IgD-negative memory B cell (primary cell): ENCODE measurements around the gene PLEKHM3. TPM values are rescaled to one million over a fixed set of nuclear protein-coding genes. Genes with fewer than 3 reads are reported as not detected.
A peak's percentile ranks its signal among the peaks of the same experiment; 100 is the strongest.

Experiments
- H3K27ac Mint-ChIP-seq, 3 donors: one replicate each; pipeline ENCODE4 v1.8.0; 2020 to 2022; ENCODE audit warnings: mild to moderate bottlenecking in 3 of 3, mixed read lengths in 3 of 3, moderate library complexity in 1 of 3
- H3K27me3 Mint-ChIP-seq: one replicate; pipeline ENCODE4 v1.8.0; 2021; ENCODE audit warnings: mixed read lengths
- H3K36me3 Mint-ChIP-seq: one replicate; pipeline ENCODE4 v1.8.0; 2020; ENCODE audit warnings: mild to moderate bottlenecking, mixed read lengths
- H3K4me1 Mint-ChIP-seq, 3 donors: one replicate each; pipeline ENCODE4 v1.8.0; 2020 to 2022; ENCODE audit warnings: mixed read lengths in 3 of 3, mild to moderate bottlenecking in 1 of 3
- H3K4me3 Mint-ChIP-seq, 4 donors: one replicate each; pipeline ENCODE4 v1.8.0; 2020 to 2022; ENCODE audit warnings: mild to moderate bottlenecking in 4 of 4, mixed read lengths in 4 of 4, moderate library complexity in 3 of 4
- H3K9me3 Mint-ChIP-seq, 3 donors: one replicate each; pipeline ENCODE4 v1.8.0; 2020 to 2021; ENCODE audit warnings: mixed read lengths in 3 of 3, mild to moderate bottlenecking in 1 of 3
- polyA plus RNA-seq: library from polyadenylated mRNA; unstranded; fragments of 300-500 nt; fragmentation: Illumina TruSeq; gene quantifications from one replicate; pipeline ENCODE4 v1.2.3, GENCODE V29; 2021

The PLEKHM3 gene
- polyA plus RNA-seq, 1 donor from 2014 or later: 2.5 TPM

DNA sequence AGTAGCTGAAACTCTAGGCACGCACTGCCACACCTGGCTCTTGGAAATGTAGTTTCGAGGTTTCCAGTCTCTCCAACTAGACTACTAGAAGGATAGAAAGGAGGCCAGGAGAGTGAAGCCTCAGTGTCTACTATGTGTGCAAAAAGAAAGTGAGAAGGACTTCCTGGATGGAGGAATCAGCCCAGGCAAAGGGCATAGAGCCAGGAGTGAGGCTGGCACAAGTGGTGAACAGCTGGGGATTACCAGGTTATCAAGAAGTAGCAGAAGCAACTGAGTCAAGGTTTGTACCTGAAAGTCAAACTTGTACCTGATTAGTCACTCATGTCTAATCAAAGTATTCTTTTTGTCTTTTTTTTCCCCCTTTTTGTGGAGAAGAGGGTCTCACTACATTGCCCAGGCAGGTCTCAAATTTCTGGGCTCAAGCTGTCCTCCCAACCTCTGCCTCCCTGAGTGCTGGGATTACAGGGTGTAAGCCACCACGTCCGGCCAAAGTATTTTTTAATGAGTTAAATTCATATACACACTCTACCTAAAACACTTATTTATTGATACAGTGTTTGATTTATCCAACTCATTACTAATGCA lies 246.9 kb downstream of the PLEKHM3 start:
- Mint-ChIP-seq H3K27me3 (no peaks in the 10 kb centered on the region), H3K9me3 (no peaks in the 10 kb centered on the region), H3K27ac (peak overlapping the region in 1 of 3 donors; percentile 66), H3K36me3 (no peaks in the 10 kb centered on the region), H3K4me1 (no peaks in the 10 kb centered on the region), H3K4me3 (no peak overlapping the region)

DNA sequence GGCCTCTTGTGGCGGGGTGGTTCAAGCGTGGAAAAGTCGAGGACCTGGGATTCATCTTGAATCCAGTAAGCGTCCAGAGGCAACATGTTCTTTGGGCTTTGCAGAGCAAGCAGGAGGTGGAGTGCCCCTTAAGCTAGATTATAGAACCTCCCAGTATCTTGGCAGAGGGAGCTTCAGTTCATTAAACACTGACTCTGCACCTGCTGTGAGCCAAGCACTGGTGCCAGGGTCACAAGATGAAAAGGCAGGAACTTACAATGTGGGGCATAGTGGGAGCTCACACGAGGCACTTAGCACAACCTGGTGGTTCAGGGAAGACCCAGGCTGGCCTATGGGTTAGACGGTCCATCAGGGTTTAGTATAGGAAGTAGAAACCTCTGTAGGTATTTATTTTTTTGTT lies 248.2 kb downstream of the PLEKHM3 start:
- H3K36me3 Mint-ChIP-seq: no peaks in the 10 kb centered on the region
- H3K27ac Mint-ChIP-seq: no peak overlapping the region

DNA sequence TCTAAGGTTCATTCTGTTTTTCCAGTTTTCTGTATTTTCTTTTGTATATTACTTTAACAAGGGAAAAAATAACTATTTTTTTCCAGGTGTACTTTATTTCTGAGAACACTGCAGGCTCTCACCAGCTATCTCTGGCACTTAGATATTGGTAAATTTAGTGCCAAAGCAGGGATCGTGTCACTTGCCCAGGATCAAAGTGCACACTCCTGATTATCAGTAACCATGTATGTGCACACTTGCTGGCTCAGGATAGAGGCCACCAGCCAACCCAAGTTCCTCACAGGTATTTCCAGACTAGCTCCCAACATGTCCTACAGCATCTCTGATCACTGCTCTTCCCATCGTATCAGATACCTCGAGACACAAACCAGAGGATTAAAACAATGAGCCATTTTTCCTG lies 249.9 kb downstream of the PLEKHM3 start:
- no peak overlapping the region for H3K4me3 Mint-ChIP-seq
- H3K27me3 Mint-ChIP-seq: no peaks in the 10 kb centered on the region
- H3K4me1 Mint-ChIP-seq: peaks cover 5 to 8% (median 6%) of the 10 kb centered on the region in 3 donors
- no peaks in the 10 kb centered on the region for H3K36me3 Mint-ChIP-seq
- H3K9me3 Mint-ChIP-seq: no peaks in the 10 kb centered on the region
- H3K27ac Mint-ChIP-seq: no peak overlapping the region

More for the DNA sequence above, 248.2 kb downstream of the PLEKHM3 start:
- Mint-ChIP-seq H3K4me1 (no peaks in the 10 kb centered on the region), H3K27me3 (no peaks in the 10 kb centered on the region), H3K9me3 (no peaks in the 10 kb centered on the region), H3K4me3 (no peak overlapping the region)

- Mint-ChIP-seq H3K4me3 (no peak overlapping the region), H3K4me1 (peaks cover 6 to 15% (median 13%) of the 10 kb centered on the region in 3 donors), H3K27ac (no peak overlapping the region), H3K36me3 (peaks cover 1% of the 10 kb centered on the region), H3K27me3 (peaks cover under 1% of the 10 kb centered on the region), H3K9me3 (no peaks in the 10 kb centered on the region)
Observed at GRCh38 chr2:207772844-207773205, 252.5 kb downstream of the PLEKHM3 start.

DNA sequence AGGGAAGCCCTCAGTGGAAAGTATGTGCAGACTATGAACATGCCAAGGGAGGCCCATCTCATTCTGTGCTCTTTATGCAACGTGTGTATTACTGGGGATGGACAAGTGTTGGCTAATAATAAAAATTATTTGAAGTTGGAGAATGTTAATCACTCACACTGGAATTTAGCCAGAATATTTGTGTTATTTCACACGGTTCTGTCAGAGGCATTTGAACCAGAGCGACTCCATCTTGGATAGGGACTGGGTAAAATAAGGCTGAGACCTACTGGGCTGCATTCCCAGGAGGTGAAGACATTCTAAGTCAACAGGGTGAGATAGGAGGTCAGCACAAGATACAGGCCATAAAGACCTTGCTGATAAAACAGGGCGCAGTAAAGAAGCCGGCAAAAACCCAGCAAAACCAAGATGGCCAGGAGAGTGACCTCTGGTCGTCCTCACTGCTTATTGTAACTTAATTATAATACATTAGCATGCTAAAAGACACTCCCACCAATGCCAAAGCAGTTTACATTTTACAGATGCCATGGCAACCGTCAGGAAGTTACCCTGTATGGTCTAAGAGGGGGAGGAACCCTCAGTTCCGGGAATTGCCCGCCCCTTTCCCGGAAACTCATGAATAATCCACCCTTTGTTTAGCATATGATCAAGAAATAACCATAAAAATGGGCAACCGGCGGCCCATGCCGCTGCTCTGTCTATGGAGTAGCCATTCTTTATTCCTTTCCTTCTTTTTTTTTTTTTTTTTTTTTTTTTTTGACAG lies 253.1 kb downstream of the PLEKHM3 start:
- peak overlapping the region in 1 of 4 donors; percentile 87 for H3K4me3 Mint-ChIP-seq
- H3K9me3 Mint-ChIP-seq: no peaks in the 10 kb centered on the region
- peak overlapping the region in 2 of 3 donors; percentile 9 for H3K27ac Mint-ChIP-seq
- peaks cover 1% of the 10 kb centered on the region for H3K36me3 Mint-ChIP-seq
- peaks cover 7% of the 10 kb centered on the region for H3K27me3 Mint-ChIP-seq
- peaks cover 7 to 18% (median 18%) of the 10 kb centered on the region in 3 donors for H3K4me1 Mint-ChIP-seq

- Mint-ChIP-seq H3K36me3 (peaks cover 1% of the 10 kb centered on the region), H3K27ac (peak overlapping the region; percentile 9 to 19 (median 14)), H3K4me3 (peak overlapping the region in 3 of 4 donors; percentile 38 to 87 (median 57)), H3K4me1 (peaks cover 10 to 23% (median 20%) of the 10 kb centered on the region in 3 donors), H3K27me3 (peaks cover 11% of the 10 kb centered on the region), H3K9me3 (no peaks in the 10 kb centered on the region)
Observed at GRCh38 chr2:207771421-207771820, 253.9 kb downstream of the PLEKHM3 start.

Other genes with a start within 250 kb of the PLEKHM3 start
- gene CRYGD, start 99.0 kb upstream of the PLEKHM3 start, polyA plus RNA-seq: not detected
- not detected for gene CRYGC, start 104.3 kb upstream of the PLEKHM3 start, polyA plus RNA-seq
- gene CRYGB, start 120.6 kb upstream of the PLEKHM3 start, polyA plus RNA-seq: not detected
- not detected for gene CRYGA, start 138.1 kb upstream of the PLEKHM3 start, polyA plus RNA-seq
- gene C2orf80, start 164.5 kb upstream of the PLEKHM3 start, polyA plus RNA-seq: not detected
- 9.9 TPM for gene IDH1, start 229.5 kb upstream of the PLEKHM3 start, polyA plus RNA-seq
- 15.5 TPM for gene PIKFYVE, start 240.7 kb upstream of the PLEKHM3 start, polyA plus RNA-seq